ENCODE measurements around the gene TIMP4.

TIMP4 gene

DNA sequence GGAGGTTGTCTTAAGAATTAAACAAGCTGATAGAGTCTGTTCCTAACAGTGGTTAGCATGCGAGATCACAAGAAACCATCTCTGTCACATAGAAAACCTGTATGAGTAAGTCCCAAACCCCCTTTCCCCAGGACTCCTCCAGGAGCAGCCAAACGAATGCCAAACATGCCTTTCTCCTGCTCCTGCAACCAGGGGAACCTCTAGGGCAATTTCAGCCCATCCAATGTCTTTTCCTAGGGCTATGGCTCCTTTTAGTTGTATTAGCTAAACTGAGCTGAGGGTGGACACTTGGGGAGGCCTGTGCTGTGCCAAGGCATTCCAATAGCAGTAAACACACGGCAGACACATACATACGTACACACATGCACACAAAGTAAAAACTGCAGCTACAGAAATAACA, 36.5 kb upstream of the TIMP4 start:
- H3K79me2 ChIP-seq (ENCODE audit: control insufficient read depth, low read length): no peaks in the 10 kb centered on the region
- no peak overlapping the region for H3K27ac ChIP-seq (ENCODE audit: low read depth, low read length)
- H3K9me2 ChIP-seq (replicated peaks; ENCODE audit: control insufficient read depth, low read length): no peaks in the 10 kb centered on the region
- no peaks in the 10 kb centered on the region for H4K20me1 ChIP-seq (ENCODE audit: control insufficient read depth, insufficient read depth, low read depth, low read length)
- H3K36me3 ChIP-seq (ENCODE audit: control insufficient read depth, low read length): no peaks in the 10 kb centered on the region
- no peak for TF ChIP-seq EZH2phosphoT487 (IDR thresholded peaks at IDR 0.05; ENCODE audit: borderline replicate concordance, low read length)
- TF ChIP-seq, protein P1, sequence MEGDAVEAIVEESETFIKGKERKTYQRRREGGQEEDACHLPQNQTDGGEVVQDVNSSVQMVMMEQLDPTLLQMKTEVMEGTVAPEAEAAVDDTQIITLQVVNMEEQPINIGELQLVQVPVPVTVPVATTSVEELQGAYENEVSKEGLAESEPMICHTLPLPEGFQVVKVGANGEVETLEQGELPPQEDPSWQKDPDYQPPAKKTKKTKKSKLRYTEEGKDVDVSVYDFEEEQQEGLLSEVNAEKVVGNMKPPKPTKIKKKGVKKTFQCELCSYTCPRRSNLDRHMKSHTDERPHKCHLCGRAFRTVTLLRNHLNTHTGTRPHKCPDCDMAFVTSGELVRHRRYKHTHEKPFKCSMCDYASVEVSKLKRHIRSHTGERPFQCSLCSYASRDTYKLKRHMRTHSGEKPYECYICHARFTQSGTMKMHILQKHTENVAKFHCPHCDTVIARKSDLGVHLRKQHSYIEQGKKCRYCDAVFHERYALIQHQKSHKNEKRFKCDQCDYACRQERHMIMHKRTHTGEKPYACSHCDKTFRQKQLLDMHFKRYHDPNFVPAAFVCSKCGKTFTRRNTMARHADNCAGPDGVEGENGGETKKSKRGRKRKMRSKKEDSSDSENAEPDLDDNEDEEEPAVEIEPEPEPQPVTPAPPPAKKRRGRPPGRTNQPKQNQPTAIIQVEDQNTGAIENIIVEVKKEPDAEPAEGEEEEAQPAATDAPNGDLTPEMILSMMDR (IDR thresholded peaks at IDR 0.05; ENCODE audit: low read depth, low read length, poor library complexity, severe bottlenecking): no peak
- no peaks in the 10 kb centered on the region for H3K9me3 ChIP-seq (ENCODE audit: control insufficient read depth, insufficient read depth, low read length)
- no peak overlapping the region for H3K4me2 ChIP-seq (ENCODE audit: low read length)
- H3K27me3 ChIP-seq (ENCODE audit: control insufficient read depth, low read length): no peaks in the 10 kb centered on the region
- H3K4me3 ChIP-seq (ENCODE audit: low read length): no peak overlapping the region
- peaks cover 5% of the 10 kb centered on the region; the same call in 1 of the 2 replicates for H3K4me1 ChIP-seq (ENCODE audit: control insufficient read depth, low read length)
- no peaks in the 10 kb centered on the region for H3F3A ChIP-seq (ENCODE audit: control insufficient read depth, insufficient read depth)

DNA sequence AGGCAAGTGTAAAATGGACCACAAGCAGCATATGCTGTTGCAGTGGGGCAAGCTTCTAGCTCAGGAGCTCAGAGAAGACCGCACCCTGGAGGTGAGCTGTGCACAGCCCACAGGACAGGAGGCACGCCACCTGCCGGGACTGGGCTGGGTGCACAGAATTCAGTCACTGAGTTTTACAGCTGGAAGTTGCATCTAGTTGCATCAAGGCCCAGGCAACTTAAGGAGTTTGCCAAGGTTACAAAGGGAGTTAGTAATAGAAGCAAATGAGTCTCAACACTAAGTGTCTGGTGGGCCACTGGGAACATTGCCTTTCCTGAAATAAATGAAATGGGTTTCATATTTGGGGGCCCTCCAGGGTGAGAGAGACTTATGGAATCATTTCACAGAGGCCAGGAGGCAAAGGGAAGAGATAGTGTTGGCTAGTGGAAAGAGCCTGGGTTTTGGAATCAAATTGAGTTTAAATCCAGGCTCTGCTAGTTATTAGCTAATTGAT, 36.0 kb upstream of the TIMP4 start:
- H3K9me2 ChIP-seq (replicated peaks; ENCODE audit: control insufficient read depth, low read length): no peaks in the 10 kb centered on the region
- H3K4me3 ChIP-seq (ENCODE audit: low read length): no peak overlapping the region
- H3K79me2 ChIP-seq (ENCODE audit: control insufficient read depth, low read length): no peaks in the 10 kb centered on the region
- H3K36me3 ChIP-seq (ENCODE audit: control insufficient read depth, low read length): no peaks in the 10 kb centered on the region
- no peaks in the 10 kb centered on the region for H4K20me1 ChIP-seq (ENCODE audit: control insufficient read depth, insufficient read depth, low read depth, low read length)
- no peak overlapping the region for H3K4me2 ChIP-seq (ENCODE audit: low read length)
- H3K27me3 ChIP-seq (ENCODE audit: control insufficient read depth, low read length): no peaks in the 10 kb centered on the region
- no peaks in the 10 kb centered on the region for H3K9me3 ChIP-seq (ENCODE audit: control insufficient read depth, insufficient read depth, low read length)
- H3K27ac ChIP-seq (ENCODE audit: low read depth, low read length): no peak overlapping the region
- H3K4me1 ChIP-seq (ENCODE audit: control insufficient read depth, low read length): peaks cover 5% of the 10 kb centered on the region; the same call in 1 of the 2 replicates
- TF ChIP-seq EZH2phosphoT487 (IDR thresholded peaks at IDR 0.05; ENCODE audit: borderline replicate concordance, low read length): no peak
- TF ChIP-seq, protein P1 (IDR thresholded peaks at IDR 0.05; ENCODE audit: low read depth, low read length, poor library complexity, severe bottlenecking): peak; percentile 66
- H3F3A ChIP-seq (ENCODE audit: control insufficient read depth, insufficient read depth): no peaks in the 10 kb centered on the region

DNA sequence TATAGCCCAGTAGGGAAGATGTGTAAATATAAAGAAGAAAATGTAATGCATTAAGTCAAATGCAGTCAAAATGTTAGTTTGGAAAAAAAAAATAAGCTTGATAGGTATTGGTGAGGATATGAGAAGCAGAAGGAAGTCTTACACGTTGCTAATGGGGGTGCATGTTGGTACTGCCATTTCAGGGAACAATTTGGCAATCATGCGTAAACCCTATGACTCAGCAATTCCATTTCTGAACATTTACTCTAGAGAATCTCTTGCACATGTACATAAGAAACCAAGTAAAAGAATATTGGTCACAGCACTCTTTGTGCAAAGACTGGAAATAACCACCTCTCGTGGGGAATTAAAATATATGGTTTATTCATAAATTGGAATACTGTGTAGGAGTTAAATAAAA, 35.5 kb upstream of the TIMP4 start:
- no peaks in the 10 kb centered on the region for H3K9me3 ChIP-seq (ENCODE audit: control insufficient read depth, insufficient read depth, low read length)
- no peaks in the 10 kb centered on the region for H3K79me2 ChIP-seq (ENCODE audit: control insufficient read depth, low read length)
- no peaks in the 10 kb centered on the region for H3K36me3 ChIP-seq (ENCODE audit: control insufficient read depth, low read length)
- H3K9me2 ChIP-seq (replicated peaks; ENCODE audit: control insufficient read depth, low read length): no peaks in the 10 kb centered on the region
- peaks cover 5% of the 10 kb centered on the region; the same call in 1 of the 2 replicates for H3K4me1 ChIP-seq (ENCODE audit: control insufficient read depth, low read length)
- TF ChIP-seq, protein P1 (IDR thresholded peaks at IDR 0.05; ENCODE audit: low read depth, low read length, poor library complexity, severe bottlenecking): no peak
- no peak for TF ChIP-seq EZH2phosphoT487 (IDR thresholded peaks at IDR 0.05; ENCODE audit: borderline replicate concordance, low read length)
- H4K20me1 ChIP-seq (ENCODE audit: control insufficient read depth, insufficient read depth, low read depth, low read length): no peaks in the 10 kb centered on the region
- no peaks in the 10 kb centered on the region for H3K27me3 ChIP-seq (ENCODE audit: control insufficient read depth, low read length)
- H3K4me3 ChIP-seq (ENCODE audit: low read length): no peak overlapping the region
- no peaks in the 10 kb centered on the region for H3F3A ChIP-seq (ENCODE audit: control insufficient read depth, insufficient read depth)
- H3K4me2 ChIP-seq (ENCODE audit: low read length): no peak overlapping the region
- H3K27ac ChIP-seq (ENCODE audit: low read depth, low read length): no peak overlapping the region

Data from DOHH2 (cell line).